Measurements from ENCODE around the gene NCOA7. TPM values are rescaled to one million over a fixed set of nuclear protein-coding genes. Genes with fewer than 3 reads are reported as not detected.

Gene NCOA7
- total RNA-seq, 1 experiment from 2014 or later: 13.8 TPM

GRCh38 chr6:125816828-125817280, 26.1 kb downstream of the NCOA7 start (continued):
- no peak for TF ChIP-seq ZNF274 (IDR thresholded peaks at IDR 0.05; ENCODE audit: low read depth, low read length)

DNA sequence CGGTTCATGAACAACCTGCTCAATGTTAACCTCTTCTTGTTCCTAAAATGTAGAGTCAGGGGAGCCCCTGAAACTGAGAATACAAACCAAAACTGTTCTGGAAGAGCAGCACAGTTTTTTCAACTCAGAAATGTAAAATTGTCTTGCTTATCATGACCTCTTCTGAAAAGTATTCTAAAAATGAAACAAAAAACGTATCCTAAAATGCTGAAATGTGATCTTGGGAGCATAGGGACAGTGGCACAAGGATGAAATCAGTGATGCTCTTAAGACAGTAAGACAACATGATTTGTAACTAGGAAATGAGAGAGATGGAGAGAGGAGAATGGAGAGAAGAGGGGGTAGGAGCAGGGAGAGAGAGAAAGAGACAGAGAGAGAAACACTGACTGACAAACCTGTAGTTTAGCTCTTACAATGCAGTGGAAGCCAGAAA, 27.5 kb downstream of the NCOA7 start:
- BruUV-seq (replicated peaks): no TSS peak
- no peak overlapping the region for H3K27ac ChIP-seq (ENCODE audit: low read depth, low read length)
- H4K20me1 ChIP-seq (ENCODE audit: insufficient read depth): no peaks in the 10 kb centered on the region
- ChIA-PET RAD21 (ENCODE audit: low non-redundant PET in 1 of 2, low total read pairs in 2 of 2, uncharacterized antibody in 2 of 2, unreplicated experiment in 2 of 2) (no interaction called here), POLR2A (no interaction called here), CTCF (no interaction called here)
- no peak for ATAC-seq
- H3K27me3 ChIP-seq (ENCODE audit: insufficient read depth, low read length): no peaks in the 10 kb centered on the region
- no peak overlapping the region for H3K4me2 ChIP-seq (ENCODE audit: low read length)
- no peak for TF ChIP-seq CEBPB (IDR thresholded peaks at IDR 0.05; ENCODE audit: low read depth)
- TF ChIP-seq, protein P1, sequence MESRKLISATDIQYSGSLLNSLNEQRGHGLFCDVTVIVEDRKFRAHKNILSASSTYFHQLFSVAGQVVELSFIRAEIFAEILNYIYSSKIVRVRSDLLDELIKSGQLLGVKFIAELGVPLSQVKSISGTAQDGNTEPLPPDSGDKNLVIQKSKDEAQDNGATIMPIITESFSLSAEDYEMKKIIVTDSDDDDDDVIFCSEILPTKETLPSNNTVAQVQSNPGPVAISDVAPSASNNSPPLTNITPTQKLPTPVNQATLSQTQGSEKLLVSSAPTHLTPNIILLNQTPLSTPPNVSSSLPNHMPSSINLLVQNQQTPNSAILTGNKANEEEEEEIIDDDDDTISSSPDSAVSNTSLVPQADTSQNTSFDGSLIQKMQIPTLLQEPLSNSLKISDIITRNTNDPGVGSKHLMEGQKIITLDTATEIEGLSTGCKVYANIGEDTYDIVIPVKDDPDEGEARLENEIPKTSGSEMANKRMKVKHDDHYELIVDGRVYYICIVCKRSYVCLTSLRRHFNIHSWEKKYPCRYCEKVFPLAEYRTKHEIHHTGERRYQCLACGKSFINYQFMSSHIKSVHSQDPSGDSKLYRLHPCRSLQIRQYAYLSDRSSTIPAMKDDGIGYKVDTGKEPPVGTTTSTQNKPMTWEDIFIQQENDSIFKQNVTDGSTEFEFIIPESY (IDR thresholded peaks at IDR 0.05; ENCODE audit: extremely low read depth, insufficient replicate concordance, low read length): no peak
- H3K4me1 ChIP-seq (ENCODE audit: control insufficient read depth in 1 of 2, insufficient read depth in 2 of 2, low read length in 2 of 2): peaks cover 11 to 14% of the 10 kb centered on the region in 2 experiments
- intact Hi-C loops (cut with micrococcal nuclease): no loop called here
- H3K79me2 ChIP-seq (ENCODE audit: insufficient read depth, low read length): no peaks in the 10 kb centered on the region
- no peak for DNase-seq (ENCODE audit: low read depth, low spot score)
- H3K9me2 ChIP-seq (ENCODE audit: insufficient read depth): no peaks in the 10 kb centered on the region
- no peaks in the 10 kb centered on the region for H3K9me3 ChIP-seq (ENCODE audit: control insufficient read depth in 1 of 2, insufficient read depth in 1 of 2, low read depth in 1 of 2, low read length in 2 of 2)
- H3K4me3 ChIP-seq (replicated peaks in 1 of 2; ENCODE audit: low read depth in 1 of 2, low read length in 2 of 2): no peak overlapping the region
- H3K9ac ChIP-seq (ENCODE audit: low read length): no peak overlapping the region
- H3K36me3 ChIP-seq (ENCODE audit: control insufficient read depth in 1 of 2, insufficient read depth in 2 of 2, low read length in 2 of 2): no peaks in the 10 kb centered on the region
- no peak overlapping the region for H2AFZ ChIP-seq (ENCODE audit: low read depth, low read length, poor library complexity, severe bottlenecking)

- CTCF ChIA-PET: no interaction called here
- DNase-seq (ENCODE audit: low read depth, low spot score) (no peak), ATAC-seq (no peak)
- Histone ChIP-seq H3K9ac (ENCODE audit: low read length) (no peak overlapping the region), H3K27me3 (ENCODE audit: insufficient read depth, low read length) (no peaks in the 10 kb centered on the region), H2AFZ (ENCODE audit: low read depth, low read length, poor library complexity, severe bottlenecking) (no peak overlapping the region), H3K36me3 (ENCODE audit: control insufficient read depth in 1 of 2, insufficient read depth in 2 of 2, low read length in 2 of 2) (no peaks in the 10 kb centered on the region), H3K27ac (ENCODE audit: low read depth, low read length) (no peak overlapping the region), H3K79me2 (ENCODE audit: insufficient read depth, low read length) (no peaks in the 10 kb centered on the region), H3K4me3 (replicated peaks in 1 of 2; ENCODE audit: low read depth in 1 of 2, low read length in 2 of 2) (no peak overlapping the region), H3K4me2 (ENCODE audit: low read length) (no peak overlapping the region), H3K9me2 (ENCODE audit: insufficient read depth) (no peaks in the 10 kb centered on the region), H4K20me1 (ENCODE audit: insufficient read depth) (no peaks in the 10 kb centered on the region), H3K4me1 (ENCODE audit: control insufficient read depth in 1 of 2, insufficient read depth in 2 of 2, low read length in 2 of 2) (peaks cover 11 to 14% of the 10 kb centered on the region in 2 experiments), H3K9me3 (ENCODE audit: control insufficient read depth in 1 of 2, insufficient read depth in 1 of 2, low read depth in 1 of 2, low read length in 2 of 2) (no peaks in the 10 kb centered on the region)
- POLR2A ChIA-PET: no interaction called here
- intact Hi-C loops (cut with micrococcal nuclease): no loop called here
- RAD21 ChIA-PET (ENCODE audit: low non-redundant PET in 1 of 2, low total read pairs in 2 of 2, uncharacterized antibody in 2 of 2, unreplicated experiment in 2 of 2): no interaction called here
- BruUV-seq (replicated peaks): no TSS peak
- TF ChIP-seq SRF (IDR thresholded peaks at IDR 0.05; ENCODE audit: low read depth) (no peak), CTCF (IDR thresholded peaks at IDR 0.05 in 2 of 3, conservative IDR thresholded peaks at IDR 0.05 in 1 of 3; ENCODE audit: borderline replicate concordance in 1 of 3, insufficient read depth in 1 of 3, low read depth in 2 of 3, low read length in 2 of 3) (no peak), CEBPB (IDR thresholded peaks at IDR 0.05; ENCODE audit: low read depth) (no peak), SIN3A (IDR thresholded peaks at IDR 0.05; ENCODE audit: low read depth) (no peak), MAX (IDR thresholded peaks at IDR 0.05) (no peak), ZFX (IDR thresholded peaks at IDR 0.05) (no peak), POLR2AphosphoS5 (IDR thresholded peaks at IDR 0.05; ENCODE audit: low read depth, low read length) (no peak), YY1 (IDR thresholded peaks at IDR 0.05; ENCODE audit: extremely low read depth, insufficient replicate concordance, low read depth, low read length) (no peak), ELF1 (IDR thresholded peaks at IDR 0.05; ENCODE audit: borderline replicate concordance, low read depth) (no peak)
- TF ChIP-seq, protein P1 (IDR thresholded peaks at IDR 0.05; ENCODE audit: extremely low read depth, insufficient replicate concordance, low read length): no peak
Observed at GRCh38 chr6:125818772-125819260, 28.1 kb downstream of the NCOA7 start.
